ENCODE results near the gene NBEA. TPM values are rescaled to one million over a fixed set of nuclear protein-coding genes. Genes with fewer than 3 reads are reported as not detected.

Gene NBEA
- total RNA-seq, 1 donor from 2014 or later = 3.9 TPM

DNA sequence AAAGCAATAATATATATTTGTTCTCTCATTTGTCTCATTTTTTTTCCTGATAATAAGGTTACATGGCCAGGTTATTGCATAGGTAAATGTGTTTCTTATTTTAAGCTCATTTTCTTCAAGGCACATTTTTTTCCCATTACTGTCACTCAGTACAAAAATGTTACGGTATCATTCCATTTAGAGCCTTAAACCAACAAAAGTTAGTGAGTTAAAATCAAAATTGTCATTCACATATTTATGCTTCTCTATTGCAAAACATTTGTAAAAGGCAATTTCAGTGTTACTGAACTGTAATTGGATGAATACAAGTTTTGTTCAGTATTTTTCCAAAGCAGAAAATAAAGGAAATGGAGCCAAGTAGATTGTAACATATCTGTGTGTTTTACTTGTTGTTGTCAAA lies 652.0 kb downstream of the NBEA start:
- TF ChIP-seq, protein P1, sequence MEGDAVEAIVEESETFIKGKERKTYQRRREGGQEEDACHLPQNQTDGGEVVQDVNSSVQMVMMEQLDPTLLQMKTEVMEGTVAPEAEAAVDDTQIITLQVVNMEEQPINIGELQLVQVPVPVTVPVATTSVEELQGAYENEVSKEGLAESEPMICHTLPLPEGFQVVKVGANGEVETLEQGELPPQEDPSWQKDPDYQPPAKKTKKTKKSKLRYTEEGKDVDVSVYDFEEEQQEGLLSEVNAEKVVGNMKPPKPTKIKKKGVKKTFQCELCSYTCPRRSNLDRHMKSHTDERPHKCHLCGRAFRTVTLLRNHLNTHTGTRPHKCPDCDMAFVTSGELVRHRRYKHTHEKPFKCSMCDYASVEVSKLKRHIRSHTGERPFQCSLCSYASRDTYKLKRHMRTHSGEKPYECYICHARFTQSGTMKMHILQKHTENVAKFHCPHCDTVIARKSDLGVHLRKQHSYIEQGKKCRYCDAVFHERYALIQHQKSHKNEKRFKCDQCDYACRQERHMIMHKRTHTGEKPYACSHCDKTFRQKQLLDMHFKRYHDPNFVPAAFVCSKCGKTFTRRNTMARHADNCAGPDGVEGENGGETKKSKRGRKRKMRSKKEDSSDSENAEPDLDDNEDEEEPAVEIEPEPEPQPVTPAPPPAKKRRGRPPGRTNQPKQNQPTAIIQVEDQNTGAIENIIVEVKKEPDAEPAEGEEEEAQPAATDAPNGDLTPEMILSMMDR (IDR thresholded peaks at IDR 0.05) = no peak
- no peaks in the 10 kb centered on the region for H3K36me3 Mint-ChIP-seq (ENCODE audit: low read depth)
- no peaks in the 10 kb centered on the region for H3K9me3 Mint-ChIP-seq
- DNase-seq (no peak), ATAC-seq (ENCODE audit: low read depth) (no peak)
- CTCF ChIA-PET = no interaction called here
- H3K4me3 Mint-ChIP-seq = no peak overlapping the region
- H3K27me3 Mint-ChIP-seq = no peaks in the 10 kb centered on the region
- POLR2A ChIA-PET = no interaction called here
- no peak overlapping the region for H3K27ac Mint-ChIP-seq
- intact Hi-C loops (cut with micrococcal nuclease) = no loop called here
- no peaks in the 10 kb centered on the region for H3K4me1 Mint-ChIP-seq

DNA sequence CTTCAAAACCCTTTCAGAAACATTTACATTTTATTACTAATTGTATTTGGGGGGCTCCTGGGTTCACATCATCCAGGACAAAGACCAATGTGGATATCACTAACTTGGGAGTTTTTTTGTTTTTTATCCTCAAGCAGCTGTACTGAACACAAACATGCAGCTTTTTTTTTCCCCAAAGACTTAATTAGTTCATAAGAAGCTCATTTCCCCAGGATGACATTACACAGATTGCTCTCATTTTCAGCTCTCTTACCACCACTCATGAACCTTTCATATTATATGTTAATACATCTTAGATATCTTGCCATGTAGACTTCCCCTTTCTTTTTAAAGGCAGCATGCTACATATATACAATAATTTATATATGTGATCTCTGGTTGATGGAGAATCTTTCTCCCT lies 653.1 kb downstream of the NBEA start:
- Mint-ChIP-seq H3K36me3 (ENCODE audit: low read depth) (no peaks in the 10 kb centered on the region), H3K27ac (no peak overlapping the region), H3K9me3 (no peaks in the 10 kb centered on the region), H3K27me3 (no peaks in the 10 kb centered on the region), H3K4me3 (no peak overlapping the region), H3K4me1 (no peaks in the 10 kb centered on the region)
- no peak for ATAC-seq (ENCODE audit: low read depth)
- intact Hi-C loops (cut with micrococcal nuclease) = no loop called here
- TF ChIP-seq, protein P1 (IDR thresholded peaks at IDR 0.05) = no peak
- CTCF ChIA-PET = no interaction called here
- no peak for DNase-seq
- POLR2A ChIA-PET = no interaction called here

DNA sequence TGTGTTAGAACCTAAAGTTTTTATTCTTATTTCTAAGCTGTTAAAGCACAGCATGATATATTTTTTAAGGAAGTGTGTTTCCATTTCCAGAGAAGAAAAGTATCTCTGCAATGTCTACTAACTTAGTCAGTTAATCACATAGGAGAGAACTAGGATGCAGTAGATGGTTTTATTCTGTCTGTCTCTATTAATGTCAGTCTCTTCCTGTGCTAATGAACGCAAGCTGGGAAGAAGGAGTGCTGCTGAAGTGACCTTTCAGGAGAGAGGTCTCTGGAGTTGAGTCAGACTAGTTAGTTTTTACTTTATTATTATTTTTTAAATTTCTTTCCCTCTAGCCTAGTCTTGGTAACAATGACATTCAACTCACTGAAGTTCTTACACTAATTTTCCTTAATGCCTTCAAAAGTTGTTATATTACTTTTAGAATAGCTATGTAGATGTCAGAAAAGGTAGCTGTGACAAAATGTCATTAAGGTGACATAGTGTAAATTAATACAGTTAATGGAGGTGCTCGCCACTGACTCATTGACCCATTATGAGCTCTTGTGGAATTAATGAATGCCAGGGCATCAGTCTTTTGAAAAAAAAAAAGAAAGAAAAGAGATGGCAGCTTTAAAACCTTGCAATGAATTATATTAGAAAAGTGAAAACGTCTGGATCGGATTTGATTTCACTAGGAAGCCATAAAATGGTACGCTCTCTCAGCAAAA lies 654.4 kb downstream of the NBEA start:
- no peaks in the 10 kb centered on the region for H3K27me3 Mint-ChIP-seq
- H3K4me1 Mint-ChIP-seq = no peaks in the 10 kb centered on the region
- ChIA-PET POLR2A (no interaction called here), CTCF (interaction anchor here (1.2 kb wide), 1 partner anchor 193 kb away, joined by 3 read pairs; no protein-coding TSS in a partner anchor)
- H3K27ac Mint-ChIP-seq = no peak overlapping the region
- ATAC-seq (ENCODE audit: low read depth) (no peak), DNase-seq (no peak)
- H3K9me3 Mint-ChIP-seq = no peaks in the 10 kb centered on the region
- TF ChIP-seq, protein P1 (IDR thresholded peaks at IDR 0.05) = no peak
- H3K4me3 Mint-ChIP-seq = no peak overlapping the region
- H3K36me3 Mint-ChIP-seq (ENCODE audit: low read depth) = no peaks in the 10 kb centered on the region
- intact Hi-C loops (cut with micrococcal nuclease) = no loop called here

DNA sequence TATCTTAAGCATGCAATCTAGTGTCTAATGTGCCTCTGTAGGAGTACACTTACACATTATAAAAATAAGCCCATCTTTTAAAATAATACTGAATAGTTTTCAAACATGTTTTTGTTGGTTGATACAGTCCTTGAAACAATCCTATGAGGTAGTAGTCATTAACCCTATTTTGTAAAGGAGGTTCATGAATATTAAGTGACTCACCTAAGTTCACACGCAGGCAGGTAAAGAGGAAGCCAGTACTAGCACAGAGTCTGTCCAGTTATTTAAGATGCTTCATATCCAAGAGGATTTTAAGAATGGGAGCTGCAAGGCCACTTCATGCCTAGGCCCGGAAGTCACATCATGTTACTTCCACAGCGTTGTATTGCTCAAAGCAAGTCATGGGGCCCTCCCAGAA lies 655.4 kb downstream of the NBEA start:
- Mint-ChIP-seq H3K9me3 (no peaks in the 10 kb centered on the region), H3K27me3 (no peaks in the 10 kb centered on the region), H3K4me1 (no peaks in the 10 kb centered on the region), H3K4me3 (no peak overlapping the region), H3K27ac (no peak overlapping the region), H3K36me3 (ENCODE audit: low read depth) (no peaks in the 10 kb centered on the region)
- ChIA-PET CTCF (interaction anchor here (1.2 kb wide), 1 partner anchor 192 kb away, joined by 3 read pairs; no protein-coding TSS in a partner anchor), POLR2A (no interaction called here)
- DNase-seq (no peak), ATAC-seq (ENCODE audit: low read depth) (no peak)
- intact Hi-C loops (cut with micrococcal nuclease) = no loop called here
- TF ChIP-seq, protein P1 (IDR thresholded peaks at IDR 0.05) = no peak

DNA sequence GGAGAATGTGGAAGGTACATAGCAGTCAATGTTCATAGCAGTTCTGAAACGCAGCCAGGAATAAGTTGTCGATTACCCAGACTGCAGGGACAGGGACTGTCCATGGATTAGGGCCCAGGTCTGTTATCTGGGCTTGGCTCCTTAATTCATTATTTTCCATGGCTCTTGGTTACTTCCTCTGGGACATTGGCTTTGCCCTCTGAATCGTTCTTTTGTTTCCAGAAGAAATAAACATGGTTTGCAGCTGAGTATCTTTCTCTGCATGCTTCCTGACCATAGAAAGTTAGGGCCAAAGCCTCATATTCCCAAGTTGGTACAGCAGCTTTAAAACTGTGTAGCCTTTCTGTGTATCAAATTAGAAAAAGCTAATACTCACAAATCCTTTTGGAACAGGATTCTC lies 656.2 kb downstream of the NBEA start:
- no peaks in the 10 kb centered on the region for H3K27me3 Mint-ChIP-seq
- H3K9me3 Mint-ChIP-seq = no peaks in the 10 kb centered on the region
- no peak for ATAC-seq (ENCODE audit: low read depth)

More for the DNA sequence above, 656.2 kb downstream of the NBEA start:
- no peak overlapping the region for H3K4me3 Mint-ChIP-seq
- ChIA-PET POLR2A (no interaction called here), CTCF (no interaction called here)
- intact Hi-C loops (cut with micrococcal nuclease) = no loop called here
- TF ChIP-seq, protein P1 (IDR thresholded peaks at IDR 0.05) = no peak
- H3K36me3 Mint-ChIP-seq (ENCODE audit: low read depth) = no peaks in the 10 kb centered on the region
- DNase-seq = no peak
- no peaks in the 10 kb centered on the region for H3K4me1 Mint-ChIP-seq
- H3K27ac Mint-ChIP-seq = no peak overlapping the region

Data from activated B cell treated with CpG ODN at 0.5 μM for 24 hours (primary cell).